Activated naive CD4-positive, alpha-beta T cell (primary cell): ENCODE measurements around the gene DPY19L3.
"Not testable (repeated sequence)": the region's sequence is repeated elsewhere in the genome, so short reads cannot be mapped to it uniquely, and the experiment has no call there.

ENCODE experiments used
- DNase-seq, 4 experiments: peaks; one replicate each; lab custom pipeline; 2025; lab: John Stamatoyannopoulos, UW

DPY19L3 gene

GRCh38 chr19:32392901-32393300 lies 12.7 kb upstream of the DPY19L3 start:
- DNase-seq: no peak

GRCh38 chr19:32396046-32396652 lies 9.4 kb upstream of the DPY19L3 start:
- DNase-seq: no peak

- DNase-seq: no peak
These were observed 7.9 kb upstream of the DPY19L3 start for GRCh38 chr19:32397671-32398101.

- no peak for DNase-seq
These were observed 3.6 kb upstream of the DPY19L3 start for GRCh38 chr19:32401992-32402391.

- DNase-seq: no peak
These were observed 2.1 kb upstream of the DPY19L3 start for GRCh38 chr19:32403291-32403995.

- DNase-seq: no peak
These were observed 1.2 kb upstream of the DPY19L3 start for GRCh38 chr19:32404213-32404932.

GRCh38 chr19:32404933-32405430 lies 588 bp upstream of the DPY19L3 start:
- no peak for DNase-seq

GRCh38 chr19:32406161-32407003 lies 812 bp downstream of the DPY19L3 start:
- DNase-seq: no peak

- DNase-seq: no peak
These were observed 1.7 kb downstream of the DPY19L3 start for GRCh38 chr19:32407004-32407992.

GRCh38 chr19:32415246-32415645 lies 9.7 kb downstream of the DPY19L3 start:
- no peak for DNase-seq

- no peak for DNase-seq
These were observed 10.1 kb downstream of the DPY19L3 start for GRCh38 chr19:32415669-32416068.

- no peak for DNase-seq
These were observed 11.3 kb downstream of the DPY19L3 start for GRCh38 chr19:32416749-32417456.

- DNase-seq: no peak
These were observed 12.6 kb downstream of the DPY19L3 start for GRCh38 chr19:32418155-32418554.

GRCh38 chr19:32421589-32422361 lies 16.2 kb downstream of the DPY19L3 start:
- no peak for DNase-seq

- no peak for DNase-seq
These were observed 16.9 kb downstream of the DPY19L3 start for GRCh38 chr19:32422435-32422834.

- not testable (repeated sequence) for DNase-seq
These were observed 18.4 kb downstream of the DPY19L3 start for GRCh38 chr19:32423944-32424343.

- no peak for DNase-seq
These were observed 22.0 kb downstream of the DPY19L3 start for GRCh38 chr19:32427536-32427935.

- DNase-seq: no peak
These were observed 31.1 kb downstream of the DPY19L3 start for GRCh38 chr19:32436692-32437091.

- no peak for DNase-seq
These were observed 31.5 kb downstream of the DPY19L3 start for GRCh38 chr19:32437096-32437495.
